ENCODE data around the gene TTLL9. TPM values are rescaled to one million over a fixed set of nuclear protein-coding genes. Genes with fewer than 3 reads are reported as not detected.

The TTLL9 gene
- total and polyA plus RNA-seq, 10 of the 15 experiments (the other 5 are each of a cell fraction or from before 2014, with no cell fraction given): 0.03 to 0.77 (median 0.11) TPM; not detected in 2

DNA sequence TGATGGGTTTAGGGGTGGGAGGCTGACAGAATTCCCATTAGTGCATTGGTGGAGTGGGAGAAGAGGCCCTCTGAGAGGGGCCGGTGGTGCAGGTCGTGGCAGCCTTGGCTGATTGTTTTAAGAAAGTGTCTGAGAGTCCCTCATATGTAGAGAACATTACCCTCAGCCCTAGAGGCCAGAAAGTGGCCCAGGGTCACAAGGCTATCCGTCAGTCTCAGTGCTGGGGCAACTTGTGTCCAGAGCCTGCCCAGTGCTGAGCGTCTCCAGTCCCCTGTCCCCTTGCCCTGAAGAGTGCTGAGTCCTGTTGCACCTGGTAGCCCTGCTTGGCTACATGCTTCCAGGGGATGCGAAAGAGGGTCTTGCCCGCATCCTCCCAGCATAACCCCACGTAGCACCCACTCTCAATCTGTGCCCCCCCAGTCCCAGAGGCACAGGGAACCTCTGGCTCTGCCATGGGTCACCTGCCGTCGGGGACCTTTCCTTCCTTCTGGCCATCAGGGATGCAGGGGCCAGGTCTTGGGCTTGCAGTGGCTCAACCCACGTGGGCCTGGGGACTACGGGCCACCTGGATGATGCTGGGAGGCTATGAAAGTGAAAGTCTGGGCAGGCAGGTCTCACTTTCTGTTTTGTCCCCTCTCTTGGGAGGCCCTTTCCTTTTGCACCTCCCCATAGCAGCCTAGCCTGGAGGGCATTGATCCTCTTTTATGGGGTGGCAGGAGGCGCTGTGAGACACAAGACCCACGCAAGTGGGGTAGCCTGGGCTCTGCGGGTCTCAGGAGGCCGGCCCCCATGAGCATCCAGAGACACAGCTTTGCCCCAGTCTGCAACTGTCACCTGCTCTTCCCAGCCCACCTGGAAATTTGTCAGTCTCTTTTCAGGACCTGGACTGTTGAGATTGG is 12.3 kb upstream of the TTLL9 start:
- Histone ChIP-seq H4K20me1 (ENCODE audit: control insufficient read depth, insufficient read depth) (no peaks in the 10 kb centered on the region), H3K4me3 (no peak overlapping the region), H3K9ac (ENCODE audit: control insufficient read depth, insufficient read depth, low read length) (no peak overlapping the region), H3K9me3 (replicated peaks; ENCODE audit: control insufficient read depth, insufficient read depth, low read length) (no peaks in the 10 kb centered on the region), H3K79me2 (ENCODE audit: control insufficient read depth, insufficient read depth, low read length) (no peaks in the 10 kb centered on the region), H3K27me3 (replicated peaks in 1 of 2; ENCODE audit: control insufficient read depth in 2 of 2, insufficient read depth in 2 of 2, low read length in 1 of 2) (peaks cover 0 to 9% of the 10 kb centered on the region in 2 experiments; a peak in 1 of 4 replicates), H3K36me3 (ENCODE audit: control insufficient read depth in 2 of 2, insufficient read depth in 2 of 2, low read length in 1 of 2) (no peaks in the 10 kb centered on the region), H3K4me2 (ENCODE audit: control insufficient read depth, insufficient read depth) (0 out of 2 replicates have a peak overlapping the region, but pooled peaks have one; percentile 10), H2AFZ (ENCODE audit: control insufficient read depth, low read depth, low read length) (no peak overlapping the region), H3K4me1 (ENCODE audit: control insufficient read depth, insufficient read depth, low read length) (peaks cover 10% of the 10 kb centered on the region), H3K27ac (ENCODE audit: control insufficient read depth, insufficient read depth) (no peak overlapping the region)
- BruUV-seq (replicated peaks): no TSS peak
- no peak for FAIRE-seq
- ChIA-PET RAD21 (ENCODE audit: unreplicated experiment) (interaction anchor here (1.0 to 1.2 kb wide), 3 partner anchors 10 to 94 kb away, joined by 3 to 15 read pairs (median 6); partner anchors contain the start of gene PDRG1), POLR2A (interaction anchor here (0.7 kb wide), 1 partner anchor 10 kb away, joined by 5 read pairs; no protein-coding TSS in a partner anchor), CTCF (interaction anchor here (1.0 to 13.1 kb wide), 5 partner anchors 9 to 196 kb away, joined by 3 to 307 read pairs (median 3); partner anchors contain the start of gene PDRG1), SMC1A (ENCODE audit: uncharacterized antibody, unreplicated experiment) (interaction anchor here (0.6 to 3.0 kb wide), 3 partner anchors 65 to 94 kb away, joined by 3 to 27 read pairs (median 7); partner anchors contain the start of gene PDRG1)
- in situ Hi-C loops (cut with MboI) (loop anchor here (5.0 to 10.0 kb wide), 2 partner anchors 94 to 237 kb away; partner anchors contain the start of gene PDRG1), intact Hi-C loops (cut with micrococcal nuclease; ENCODE audit: unreplicated experiment) (no loop called here)
- 50% methylated on average over 15 of the region's 15 CpGs for WGBS (ENCODE audit: insufficient coverage, insufficient replicate concordance, low lambda C conversion rate, missing lambda C conversion rate)
- peak; percentile 81 for ATAC-seq
- no peak for DNase-seq (ENCODE audit: low read depth, low spot score)
- TF ChIP-seq ZNF384 (IDR thresholded peaks at IDR 0.05; ENCODE audit: borderline replicate concordance, low read depth, low read length): no peak
- TF ChIP-seq SMAD5 (IDR thresholded peaks at IDR 0.05; ENCODE audit: low read depth): no peak
- TF ChIP-seq, protein P1, sequence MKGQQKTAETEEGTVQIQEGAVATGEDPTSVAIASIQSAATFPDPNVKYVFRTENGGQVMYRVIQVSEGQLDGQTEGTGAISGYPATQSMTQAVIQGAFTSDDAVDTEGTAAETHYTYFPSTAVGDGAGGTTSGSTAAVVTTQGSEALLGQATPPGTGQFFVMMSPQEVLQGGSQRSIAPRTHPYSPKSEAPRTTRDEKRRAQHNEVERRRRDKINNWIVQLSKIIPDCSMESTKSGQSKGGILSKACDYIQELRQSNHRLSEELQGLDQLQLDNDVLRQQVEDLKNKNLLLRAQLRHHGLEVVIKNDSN (IDR thresholded peaks at IDR 0.05; ENCODE audit: borderline replicate concordance, extremely low read length, insufficient read depth, low read depth, low read length): peak; percentile 48
- TF ChIP-seq, protein P2, sequence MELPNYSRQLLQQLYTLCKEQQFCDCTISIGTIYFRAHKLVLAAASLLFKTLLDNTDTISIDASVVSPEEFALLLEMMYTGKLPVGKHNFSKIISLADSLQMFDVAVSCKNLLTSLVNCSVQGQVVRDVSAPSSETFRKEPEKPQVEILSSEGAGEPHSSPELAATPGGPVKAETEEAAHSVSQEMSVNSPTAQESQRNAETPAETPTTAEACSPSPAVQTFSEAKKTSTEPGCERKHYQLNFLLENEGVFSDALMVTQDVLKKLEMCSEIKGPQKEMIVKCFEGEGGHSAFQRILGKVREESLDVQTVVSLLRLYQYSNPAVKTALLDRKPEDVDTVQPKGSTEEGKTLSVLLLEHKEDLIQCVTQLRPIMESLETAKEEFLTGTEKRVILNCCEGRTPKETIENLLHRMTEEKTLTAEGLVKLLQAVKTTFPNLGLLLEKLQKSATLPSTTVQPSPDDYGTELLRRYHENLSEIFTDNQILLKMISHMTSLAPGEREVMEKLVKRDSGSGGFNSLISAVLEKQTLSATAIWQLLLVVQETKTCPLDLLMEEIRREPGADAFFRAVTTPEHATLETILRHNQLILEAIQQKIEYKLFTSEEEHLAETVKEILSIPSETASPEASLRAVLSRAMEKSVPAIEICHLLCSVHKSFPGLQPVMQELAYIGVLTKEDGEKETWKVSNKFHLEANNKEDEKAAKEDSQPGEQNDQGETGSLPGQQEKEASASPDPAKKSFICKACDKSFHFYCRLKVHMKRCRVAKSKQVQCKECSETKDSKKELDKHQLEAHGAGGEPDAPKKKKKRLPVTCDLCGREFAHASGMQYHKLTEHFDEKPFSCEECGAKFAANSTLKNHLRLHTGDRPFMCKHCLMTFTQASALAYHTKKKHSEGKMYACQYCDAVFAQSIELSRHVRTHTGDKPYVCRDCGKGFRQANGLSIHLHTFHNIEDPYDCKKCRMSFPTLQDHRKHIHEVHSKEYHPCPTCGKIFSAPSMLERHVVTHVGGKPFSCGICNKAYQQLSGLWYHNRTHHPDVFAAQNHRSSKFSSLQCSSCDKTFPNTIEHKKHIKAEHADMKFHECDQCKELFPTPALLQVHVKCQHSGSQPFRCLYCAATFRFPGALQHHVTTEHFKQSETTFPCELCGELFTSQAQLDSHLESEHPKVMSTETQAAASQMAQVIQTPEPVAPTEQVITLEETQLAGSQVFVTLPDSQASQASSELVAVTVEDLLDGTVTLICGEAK (IDR thresholded peaks at IDR 0.05; ENCODE audit: borderline replicate concordance): no peak
- TF ChIP-seq ZNF24 (IDR thresholded peaks at IDR 0.05): no peak
- TF ChIP-seq MXI1 (IDR thresholded peaks at IDR 0.05; ENCODE audit: low read depth, low read length): peak; percentile 33; the same call in 1 of the 2 replicates
- TF ChIP-seq ZNF274 (IDR thresholded peaks at IDR 0.05; ENCODE audit: insufficient read depth, insufficient read length): no peak
- no peak for TF ChIP-seq NR2C1 (IDR thresholded peaks at IDR 0.05)
- no peak for TF ChIP-seq PAX8 (IDR thresholded peaks at IDR 0.05)
- TF ChIP-seq, protein P3, sequence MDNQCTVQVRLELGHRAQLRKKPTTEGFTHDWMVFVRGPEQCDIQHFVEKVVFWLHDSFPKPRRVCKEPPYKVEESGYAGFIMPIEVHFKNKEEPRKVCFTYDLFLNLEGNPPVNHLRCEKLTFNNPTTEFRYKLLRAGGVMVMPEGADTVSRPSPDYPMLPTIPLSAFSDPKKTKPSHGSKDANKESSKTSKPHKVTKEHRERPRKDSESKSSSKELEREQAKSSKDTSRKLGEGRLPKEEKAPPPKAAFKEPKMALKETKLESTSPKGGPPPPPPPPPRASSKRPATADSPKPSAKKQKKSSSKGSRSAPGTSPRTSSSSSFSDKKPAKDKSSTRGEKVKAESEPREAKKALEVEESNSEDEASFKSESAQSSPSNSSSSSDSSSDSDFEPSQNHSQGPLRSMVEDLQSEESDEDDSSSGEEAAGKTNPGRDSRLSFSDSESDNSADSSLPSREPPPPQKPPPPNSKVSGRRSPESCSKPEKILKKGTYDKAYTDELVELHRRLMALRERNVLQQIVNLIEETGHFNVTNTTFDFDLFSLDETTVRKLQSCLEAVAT (IDR thresholded peaks at IDR 0.05): no peak
- TF ChIP-seq, protein P4, sequence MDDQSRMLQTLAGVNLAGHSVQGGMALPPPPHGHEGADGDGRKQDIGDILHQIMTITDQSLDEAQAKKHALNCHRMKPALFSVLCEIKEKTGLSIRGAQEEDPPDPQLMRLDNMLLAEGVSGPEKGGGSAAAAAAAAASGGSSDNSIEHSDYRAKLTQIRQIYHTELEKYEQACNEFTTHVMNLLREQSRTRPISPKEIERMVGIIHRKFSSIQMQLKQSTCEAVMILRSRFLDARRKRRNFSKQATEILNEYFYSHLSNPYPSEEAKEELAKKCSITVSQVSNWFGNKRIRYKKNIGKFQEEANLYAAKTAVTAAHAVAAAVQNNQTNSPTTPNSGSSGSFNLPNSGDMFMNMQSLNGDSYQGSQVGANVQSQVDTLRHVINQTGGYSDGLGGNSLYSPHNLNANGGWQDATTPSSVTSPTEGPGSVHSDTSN (IDR thresholded peaks at IDR 0.05; ENCODE audit: insufficient replicate concordance, low read depth, low read length): no peak
- no peak for TF ChIP-seq YBX1 (IDR thresholded peaks at IDR 0.05)
- TF ChIP-seq GATAD2B (conservative IDR thresholded peaks at IDR 0.05; ENCODE audit: low read depth): 0 out of 2 replicates have a peak, but pooled peaks have one; percentile 37
- TF ChIP-seq SPI1 (IDR thresholded peaks at IDR 0.05; ENCODE audit: borderline replicate concordance, insufficient read depth, low read depth, low read length): no peak
